GM23338 (cell line): ENCODE data around the gene ITPR3.

Experiments used
- CREB1 ChIP-seq: fragments of 250-450 bp; sonication (Bioruptor Pico); IDR thresholded peaks from 2 replicates; pipeline ENCODE4 v1.5.0; 2020; ENCODE audit warnings: low read depth, mild to moderate bottlenecking, moderate library complexity
- EZH2 ChIP-seq: fragments of 200-600 bp; sonication (generic); IDR thresholded peaks from one replicate; pipeline ENCODE4 v1.8.0; 2017; ENCODE audit warnings: antibody characterized with exemption, mild to moderate bottlenecking, low read depth; ENCODE audit not compliant: unreplicated experiment
- EZH2phosphoT487 ChIP-seq: fragments of 200-600 bp; sonication (generic); IDR thresholded peaks from one replicate; pipeline ENCODE4 v1.8.1; 2018; ENCODE audit warnings: antibody characterized with exemption; ENCODE audit not compliant: unreplicated experiment
- NANOG ChIP-seq: IDR thresholded peaks from 2 replicates; pipeline ENCODE4 v1.6.1; 2016; ENCODE audit warnings: antibody characterized with exemption, borderline replicate concordance
- POLR2AphosphoS5 ChIP-seq: IDR thresholded peaks from 2 replicates; pipeline ENCODE4 v1.6.1; 2016; ENCODE audit warnings: antibody characterized with exemption, low read depth
- STAT1 ChIP-seq: IDR thresholded peaks from one replicate; pipeline ENCODE4 v1.6.1; 2016; ENCODE audit warnings: antibody characterized with exemption; ENCODE audit not compliant: unreplicated experiment
- ZNF114 ChIP-seq: fragments of 250-450 bp; sonication (Bioruptor Pico); IDR thresholded peaks from 2 replicates; pipeline ENCODE4 v1.5.0; 2020; ENCODE audit warnings: mild to moderate bottlenecking, moderate library complexity
- TF ChIP-seq, protein P1 (sequence below), 2 experiments: fragments of 200-600 bp in 1 of 2; sonication (generic) in 1 of 2; conservative IDR thresholded peaks; 2 replicates each; pipeline versions ENCODE4 v1.5.1 to v1.6.1; 2016 to 2017; ENCODE audit warnings: antibody characterized with exemption in 2 of 2, low read depth in 2 of 2, mild to moderate bottlenecking in 2 of 2, moderate library complexity in 1 of 2
- TF ChIP-seq, protein P2 (sequence below): IDR thresholded peaks from one replicate; pipeline ENCODE4 v1.6.1; 2018; ENCODE audit warnings: antibody characterized with exemption; ENCODE audit not compliant: unreplicated experiment

- TF ChIP-seq NANOG (no peak), EZH2 (no peak), POLR2AphosphoS5 (no peak), CREB1 (CRISPR knock-in tag) (no peak), ZNF114 (CRISPR knock-in tag) (no peak), EZH2phosphoT487 (no peak), STAT1 (no peak)
- TF ChIP-seq, protein P1, sequence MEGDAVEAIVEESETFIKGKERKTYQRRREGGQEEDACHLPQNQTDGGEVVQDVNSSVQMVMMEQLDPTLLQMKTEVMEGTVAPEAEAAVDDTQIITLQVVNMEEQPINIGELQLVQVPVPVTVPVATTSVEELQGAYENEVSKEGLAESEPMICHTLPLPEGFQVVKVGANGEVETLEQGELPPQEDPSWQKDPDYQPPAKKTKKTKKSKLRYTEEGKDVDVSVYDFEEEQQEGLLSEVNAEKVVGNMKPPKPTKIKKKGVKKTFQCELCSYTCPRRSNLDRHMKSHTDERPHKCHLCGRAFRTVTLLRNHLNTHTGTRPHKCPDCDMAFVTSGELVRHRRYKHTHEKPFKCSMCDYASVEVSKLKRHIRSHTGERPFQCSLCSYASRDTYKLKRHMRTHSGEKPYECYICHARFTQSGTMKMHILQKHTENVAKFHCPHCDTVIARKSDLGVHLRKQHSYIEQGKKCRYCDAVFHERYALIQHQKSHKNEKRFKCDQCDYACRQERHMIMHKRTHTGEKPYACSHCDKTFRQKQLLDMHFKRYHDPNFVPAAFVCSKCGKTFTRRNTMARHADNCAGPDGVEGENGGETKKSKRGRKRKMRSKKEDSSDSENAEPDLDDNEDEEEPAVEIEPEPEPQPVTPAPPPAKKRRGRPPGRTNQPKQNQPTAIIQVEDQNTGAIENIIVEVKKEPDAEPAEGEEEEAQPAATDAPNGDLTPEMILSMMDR (conservative IDR thresholded peaks at IDR 0.05; ENCODE audit: low read depth in 2 of 2): no peak
- TF ChIP-seq, protein P2, sequence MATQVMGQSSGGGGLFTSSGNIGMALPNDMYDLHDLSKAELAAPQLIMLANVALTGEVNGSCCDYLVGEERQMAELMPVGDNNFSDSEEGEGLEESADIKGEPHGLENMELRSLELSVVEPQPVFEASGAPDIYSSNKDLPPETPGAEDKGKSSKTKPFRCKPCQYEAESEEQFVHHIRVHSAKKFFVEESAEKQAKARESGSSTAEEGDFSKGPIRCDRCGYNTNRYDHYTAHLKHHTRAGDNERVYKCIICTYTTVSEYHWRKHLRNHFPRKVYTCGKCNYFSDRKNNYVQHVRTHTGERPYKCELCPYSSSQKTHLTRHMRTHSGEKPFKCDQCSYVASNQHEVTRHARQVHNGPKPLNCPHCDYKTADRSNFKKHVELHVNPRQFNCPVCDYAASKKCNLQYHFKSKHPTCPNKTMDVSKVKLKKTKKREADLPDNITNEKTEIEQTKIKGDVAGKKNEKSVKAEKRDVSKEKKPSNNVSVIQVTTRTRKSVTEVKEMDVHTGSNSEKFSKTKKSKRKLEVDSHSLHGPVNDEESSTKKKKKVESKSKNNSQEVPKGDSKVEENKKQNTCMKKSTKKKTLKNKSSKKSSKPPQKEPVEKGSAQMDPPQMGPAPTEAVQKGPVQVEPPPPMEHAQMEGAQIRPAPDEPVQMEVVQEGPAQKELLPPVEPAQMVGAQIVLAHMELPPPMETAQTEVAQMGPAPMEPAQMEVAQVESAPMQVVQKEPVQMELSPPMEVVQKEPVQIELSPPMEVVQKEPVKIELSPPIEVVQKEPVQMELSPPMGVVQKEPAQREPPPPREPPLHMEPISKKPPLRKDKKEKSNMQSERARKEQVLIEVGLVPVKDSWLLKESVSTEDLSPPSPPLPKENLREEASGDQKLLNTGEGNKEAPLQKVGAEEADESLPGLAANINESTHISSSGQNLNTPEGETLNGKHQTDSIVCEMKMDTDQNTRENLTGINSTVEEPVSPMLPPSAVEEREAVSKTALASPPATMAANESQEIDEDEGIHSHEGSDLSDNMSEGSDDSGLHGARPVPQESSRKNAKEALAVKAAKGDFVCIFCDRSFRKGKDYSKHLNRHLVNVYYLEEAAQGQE: no peak
Measured at GRCh38 chr6:33634161-33634727, 13.1 kb downstream of the ITPR3 start.
